ENCODE measurements around the gene JAG2. TPM values are rescaled to one million over a fixed set of nuclear protein-coding genes. Genes with fewer than 3 reads are reported as not detected.

JAG2 gene
- total and polyA plus RNA-seq, 2 of the 13 experiments (the other 11 are each of a cell fraction or from before 2014, with no cell fraction given): 0.04 to 0.16 TPM

DNA sequence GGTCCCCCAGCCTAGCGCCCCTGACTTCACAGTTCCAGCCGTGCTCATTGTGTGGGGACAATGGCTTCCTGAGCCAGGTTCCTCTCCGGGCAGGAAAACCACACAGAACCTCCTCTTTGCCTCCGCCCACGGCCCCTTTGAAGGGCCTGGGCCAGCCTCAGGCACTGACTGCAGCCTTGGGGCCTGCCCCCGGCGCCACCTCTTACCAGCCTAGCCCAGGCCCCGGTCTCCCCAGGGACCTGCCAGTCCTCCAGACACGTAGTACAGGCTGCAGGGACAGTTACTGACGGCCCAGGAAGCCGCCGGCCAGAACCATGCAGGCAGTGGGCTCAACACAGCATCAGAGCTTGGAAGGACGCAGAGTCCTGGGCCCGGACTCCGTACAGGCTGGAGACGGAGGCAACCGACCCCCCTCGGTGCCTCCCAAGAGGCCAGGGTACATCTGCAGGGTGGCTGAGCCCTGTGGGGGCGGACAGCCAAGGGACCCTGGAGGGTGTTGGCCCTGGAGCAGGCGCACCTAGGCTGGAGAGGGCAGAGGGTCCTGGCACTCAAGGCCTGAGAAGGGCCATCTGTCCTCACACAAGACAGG, 33.4 kb upstream of the JAG2 start (continued):
- TF ChIP-seq, protein P1, sequence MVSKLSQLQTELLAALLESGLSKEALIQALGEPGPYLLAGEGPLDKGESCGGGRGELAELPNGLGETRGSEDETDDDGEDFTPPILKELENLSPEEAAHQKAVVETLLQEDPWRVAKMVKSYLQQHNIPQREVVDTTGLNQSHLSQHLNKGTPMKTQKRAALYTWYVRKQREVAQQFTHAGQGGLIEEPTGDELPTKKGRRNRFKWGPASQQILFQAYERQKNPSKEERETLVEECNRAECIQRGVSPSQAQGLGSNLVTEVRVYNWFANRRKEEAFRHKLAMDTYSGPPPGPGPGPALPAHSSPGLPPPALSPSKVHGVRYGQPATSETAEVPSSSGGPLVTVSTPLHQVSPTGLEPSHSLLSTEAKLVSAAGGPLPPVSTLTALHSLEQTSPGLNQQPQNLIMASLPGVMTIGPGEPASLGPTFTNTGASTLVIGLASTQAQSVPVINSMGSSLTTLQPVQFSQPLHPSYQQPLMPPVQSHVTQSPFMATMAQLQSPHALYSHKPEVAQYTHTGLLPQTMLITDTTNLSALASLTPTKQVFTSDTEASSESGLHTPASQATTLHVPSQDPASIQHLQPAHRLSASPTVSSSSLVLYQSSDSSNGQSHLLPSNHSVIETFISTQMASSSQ (IDR thresholded peaks at IDR 0.05; ENCODE audit: low read depth): no peak
- TF ChIP-seq, protein P1 (CRISPR knock-in tag; IDR thresholded peaks at IDR 0.05; ENCODE audit: borderline replicate concordance): no peak
- TF ChIP-seq, protein P2, sequence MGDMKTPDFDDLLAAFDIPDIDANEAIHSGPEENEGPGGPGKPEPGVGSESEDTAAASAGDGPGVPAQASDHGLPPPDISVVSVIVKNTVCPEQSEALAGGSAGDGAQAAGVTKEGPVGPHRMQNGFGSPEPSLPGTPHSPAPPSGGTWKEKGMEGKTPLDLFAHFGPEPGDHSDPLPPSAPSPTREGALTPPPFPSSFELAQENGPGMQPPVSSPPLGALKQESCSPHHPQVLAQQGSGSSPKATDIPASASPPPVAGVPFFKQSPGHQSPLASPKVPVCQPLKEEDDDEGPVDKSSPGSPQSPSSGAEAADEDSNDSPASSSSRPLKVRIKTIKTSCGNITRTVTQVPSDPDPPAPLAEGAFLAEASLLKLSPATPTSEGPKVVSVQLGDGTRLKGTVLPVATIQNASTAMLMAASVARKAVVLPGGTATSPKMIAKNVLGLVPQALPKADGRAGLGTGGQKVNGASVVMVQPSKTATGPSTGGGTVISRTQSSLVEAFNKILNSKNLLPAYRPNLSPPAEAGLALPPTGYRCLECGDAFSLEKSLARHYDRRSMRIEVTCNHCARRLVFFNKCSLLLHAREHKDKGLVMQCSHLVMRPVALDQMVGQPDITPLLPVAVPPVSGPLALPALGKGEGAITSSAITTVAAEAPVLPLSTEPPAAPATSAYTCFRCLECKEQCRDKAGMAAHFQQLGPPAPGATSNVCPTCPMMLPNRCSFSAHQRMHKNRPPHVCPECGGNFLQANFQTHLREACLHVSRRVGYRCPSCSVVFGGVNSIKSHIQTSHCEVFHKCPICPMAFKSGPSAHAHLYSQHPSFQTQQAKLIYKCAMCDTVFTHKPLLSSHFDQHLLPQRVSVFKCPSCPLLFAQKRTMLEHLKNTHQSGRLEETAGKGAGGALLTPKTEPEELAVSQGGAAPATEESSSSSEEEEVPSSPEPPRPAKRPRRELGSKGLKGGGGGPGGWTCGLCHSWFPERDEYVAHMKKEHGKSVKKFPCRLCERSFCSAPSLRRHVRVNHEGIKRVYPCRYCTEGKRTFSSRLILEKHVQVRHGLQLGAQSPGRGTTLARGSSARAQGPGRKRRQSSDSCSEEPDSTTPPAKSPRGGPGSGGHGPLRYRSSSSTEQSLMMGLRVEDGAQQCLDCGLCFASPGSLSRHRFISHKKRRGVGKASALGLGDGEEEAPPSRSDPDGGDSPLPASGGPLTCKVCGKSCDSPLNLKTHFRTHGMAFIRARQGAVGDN (CRISPR knock-in tag; IDR thresholded peaks at IDR 0.05): peak; percentile 14; the same call in 1 of the 2 replicates
- TF ChIP-seq JUN (CRISPR knock-in tag; IDR thresholded peaks at IDR 0.05): no peak
